ENCODE results near the gene SINHCAF. TPM values are rescaled to one million over a fixed set of nuclear protein-coding genes. Genes with fewer than 3 reads are reported as not detected.
A peak's percentile ranks its signal among the peaks of the same experiment; 100 is the strongest.

Gene SINHCAF
- total and polyA plus RNA-seq, 9 of the 15 experiments (the other 6 are each of a cell fraction or from before 2014, with no cell fraction given) = 73.2 to 185 (median 110) TPM

DNA sequence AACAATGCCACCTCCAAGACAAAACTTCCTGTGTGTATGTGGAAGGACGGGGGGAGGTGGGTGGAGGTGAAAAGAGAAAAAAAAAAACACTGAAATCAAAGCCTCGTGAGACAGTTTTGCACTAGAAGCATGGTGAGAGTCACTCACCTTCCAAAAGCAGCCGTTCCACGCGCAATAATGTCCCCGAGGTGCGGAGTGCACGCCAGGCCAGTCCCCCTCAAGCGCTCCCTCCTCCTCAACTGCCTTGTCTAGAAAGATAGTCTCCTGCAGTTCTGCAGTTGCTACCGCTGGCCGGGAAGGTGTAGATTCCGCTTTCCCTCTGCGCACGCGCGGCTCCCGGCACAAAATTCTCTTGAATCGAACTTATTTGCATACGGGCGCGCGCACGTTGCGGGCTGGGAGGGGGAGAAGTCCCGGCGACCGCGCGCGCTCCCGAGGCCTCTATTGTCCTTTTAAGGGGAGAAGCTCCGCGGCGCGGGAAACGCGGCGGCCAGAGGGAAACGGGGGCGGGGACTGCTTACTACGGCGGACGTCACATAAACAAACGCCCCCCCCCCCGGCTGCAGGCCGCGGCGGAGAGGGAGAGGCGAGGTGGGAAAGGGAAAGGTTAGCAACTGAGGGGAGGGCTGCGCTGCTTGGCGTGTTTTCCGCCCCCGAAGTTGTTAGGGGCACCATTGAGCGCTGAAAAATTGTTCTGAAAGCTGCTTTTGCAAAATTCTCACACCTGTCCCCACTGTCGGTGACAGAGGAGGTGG lies at the start of gene SINHCAF (continued):
- TF ChIP-seq ZNF175 (CRISPR knock-in tag; IDR thresholded peaks at IDR 0.05; ENCODE audit: low read depth) = no peak; the same call in 1 of the 2 replicates
- TF ChIP-seq, protein P1, sequence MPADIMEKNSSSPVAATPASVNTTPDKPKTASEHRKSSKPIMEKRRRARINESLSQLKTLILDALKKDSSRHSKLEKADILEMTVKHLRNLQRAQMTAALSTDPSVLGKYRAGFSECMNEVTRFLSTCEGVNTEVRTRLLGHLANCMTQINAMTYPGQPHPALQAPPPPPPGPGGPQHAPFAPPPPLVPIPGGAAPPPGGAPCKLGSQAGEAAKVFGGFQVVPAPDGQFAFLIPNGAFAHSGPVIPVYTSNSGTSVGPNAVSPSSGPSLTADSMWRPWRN (IDR thresholded peaks at IDR 0.05; ENCODE audit: low read depth) = no peak
- peak; percentile 88 for TF ChIP-seq SMAD1 (IDR thresholded peaks at IDR 0.05; ENCODE audit: low read depth, low read length, partially characterized antibody)
- TF ChIP-seq THAP12 (CRISPR knock-in tag; IDR thresholded peaks at IDR 0.05) = peak; percentile 97
- no peak for TF ChIP-seq MTF1 (CRISPR knock-in tag; IDR thresholded peaks at IDR 0.05; ENCODE audit: borderline replicate concordance)
- peak; percentile 75 for TF ChIP-seq GTF2B (IDR thresholded peaks at IDR 0.05; ENCODE audit: extremely low read depth, insufficient read length)
- TF ChIP-seq SRSF9 (IDR thresholded peaks at IDR 0.05; ENCODE audit: borderline replicate concordance, low read depth, low read length) = no peak
- no peak for TF ChIP-seq PPARD (CRISPR knock-in tag; IDR thresholded peaks at IDR 0.05)
- TF ChIP-seq E2F6 (IDR thresholded peaks at IDR 0.05; ENCODE audit: borderline replicate concordance in 1 of 2, extremely low read depth in 1 of 2, insufficient read depth in 1 of 2, insufficient read length in 1 of 2, low read depth in 1 of 2, low read length in 1 of 2, poor library complexity in 1 of 2, severe bottlenecking in 1 of 2) = peak; percentile 72 to 85
- no peak for TF ChIP-seq ZNF551 (CRISPR knock-in tag; IDR thresholded peaks at IDR 0.05)
- peak; percentile 51; the same call in 1 of the 2 replicates for TF ChIP-seq ZNF584 (CRISPR knock-in tag; IDR thresholded peaks at IDR 0.05; ENCODE audit: low read depth)
- no peak for TF ChIP-seq NR2C1 (IDR thresholded peaks at IDR 0.05)
- no peak for TF ChIP-seq NR2C1 (tag; IDR thresholded peaks at IDR 0.05)
- no peak for TF ChIP-seq NFIX (CRISPR knock-in tag; IDR thresholded peaks at IDR 0.05; ENCODE audit: low read depth)
- TF ChIP-seq, protein P2, sequence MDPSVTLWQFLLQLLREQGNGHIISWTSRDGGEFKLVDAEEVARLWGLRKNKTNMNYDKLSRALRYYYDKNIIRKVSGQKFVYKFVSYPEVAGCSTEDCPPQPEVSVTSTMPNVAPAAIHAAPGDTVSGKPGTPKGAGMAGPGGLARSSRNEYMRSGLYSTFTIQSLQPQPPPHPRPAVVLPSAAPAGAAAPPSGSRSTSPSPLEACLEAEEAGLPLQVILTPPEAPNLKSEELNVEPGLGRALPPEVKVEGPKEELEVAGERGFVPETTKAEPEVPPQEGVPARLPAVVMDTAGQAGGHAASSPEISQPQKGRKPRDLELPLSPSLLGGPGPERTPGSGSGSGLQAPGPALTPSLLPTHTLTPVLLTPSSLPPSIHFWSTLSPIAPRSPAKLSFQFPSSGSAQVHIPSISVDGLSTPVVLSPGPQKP (CRISPR knock-in tag; IDR thresholded peaks at IDR 0.05) = no peak
- TF ChIP-seq ERF (CRISPR knock-in tag; IDR thresholded peaks at IDR 0.05) = 0 out of 2 replicates have a peak, but pooled peaks have one; percentile 18
- TF ChIP-seq ZNF253 (CRISPR knock-in tag; conservative IDR thresholded peaks at IDR 0.05) = no peak
- TF ChIP-seq SREBF1 (IDR thresholded peaks at IDR 0.05; ENCODE audit: borderline replicate concordance, low read depth, low read length) = no peak
- TF ChIP-seq MAFG (tag; conservative IDR thresholded peaks at IDR 0.05) = no peak
- no peak for TF ChIP-seq THRAP3 (IDR thresholded peaks at IDR 0.05; ENCODE audit: borderline replicate concordance)
- TF ChIP-seq SIN3A (IDR thresholded peaks at IDR 0.05; ENCODE audit: borderline replicate concordance in 2 of 2, control insufficient read depth in 1 of 2, low read depth in 2 of 2, low read length in 2 of 2) = peak; percentile 33 to 84; a peak in 1 of 4 replicates

Data from K562 (cell line).